ENCODE measurements around the gene CDK5. TPM values are rescaled to one million over a fixed set of nuclear protein-coding genes. Genes with fewer than 3 reads are reported as not detected.

The CDK5 gene
- total and polyA plus RNA-seq, 2 of the 13 experiments (the other 11 are each of a cell fraction or from before 2014, with no cell fraction given) = 16.4 to 21.3 TPM

- TF ChIP-seq ZNF343 (CRISPR knock-in tag; IDR thresholded peaks at IDR 0.05) = 0 out of 2 replicates have a peak, but pooled peaks have one; percentile 35
- TF ChIP-seq NR1H2 (CRISPR knock-in tag; IDR thresholded peaks at IDR 0.05; ENCODE audit: borderline replicate concordance, low read depth) = no peak
- TF ChIP-seq ZNF563 (CRISPR knock-in tag; IDR thresholded peaks at IDR 0.05) = peak; percentile 30; the same call in 1 of the 2 replicates
- TF ChIP-seq DNMT3B (CRISPR knock-in tag; conservative IDR thresholded peaks at IDR 0.05) = peak; percentile 52; the same call in 1 of the 2 replicates
- peak; percentile 90 for TF ChIP-seq ZFX (CRISPR knock-in tag; IDR thresholded peaks at IDR 0.05; ENCODE audit: low read depth)
- 0 out of 2 replicates have a peak, but pooled peaks have one; percentile 30 for TF ChIP-seq ZNF44 (CRISPR knock-in tag; IDR thresholded peaks at IDR 0.05)
- TF ChIP-seq MYNN (CRISPR knock-in tag; IDR thresholded peaks at IDR 0.05; ENCODE audit: low read depth) = 0 out of 2 replicates have a peak, but pooled peaks have one; percentile 52
- peak; percentile 99 for TF ChIP-seq HIC2 (CRISPR knock-in tag; IDR thresholded peaks at IDR 0.05; ENCODE audit: low read depth)
- peak; percentile 47; the same call in 1 of the 2 replicates for TF ChIP-seq ZFP36L2 (CRISPR knock-in tag; IDR thresholded peaks at IDR 0.05)
- TF ChIP-seq HMG20B (CRISPR knock-in tag; conservative IDR thresholded peaks at IDR 0.05) = no peak
- TF ChIP-seq, protein P1, sequence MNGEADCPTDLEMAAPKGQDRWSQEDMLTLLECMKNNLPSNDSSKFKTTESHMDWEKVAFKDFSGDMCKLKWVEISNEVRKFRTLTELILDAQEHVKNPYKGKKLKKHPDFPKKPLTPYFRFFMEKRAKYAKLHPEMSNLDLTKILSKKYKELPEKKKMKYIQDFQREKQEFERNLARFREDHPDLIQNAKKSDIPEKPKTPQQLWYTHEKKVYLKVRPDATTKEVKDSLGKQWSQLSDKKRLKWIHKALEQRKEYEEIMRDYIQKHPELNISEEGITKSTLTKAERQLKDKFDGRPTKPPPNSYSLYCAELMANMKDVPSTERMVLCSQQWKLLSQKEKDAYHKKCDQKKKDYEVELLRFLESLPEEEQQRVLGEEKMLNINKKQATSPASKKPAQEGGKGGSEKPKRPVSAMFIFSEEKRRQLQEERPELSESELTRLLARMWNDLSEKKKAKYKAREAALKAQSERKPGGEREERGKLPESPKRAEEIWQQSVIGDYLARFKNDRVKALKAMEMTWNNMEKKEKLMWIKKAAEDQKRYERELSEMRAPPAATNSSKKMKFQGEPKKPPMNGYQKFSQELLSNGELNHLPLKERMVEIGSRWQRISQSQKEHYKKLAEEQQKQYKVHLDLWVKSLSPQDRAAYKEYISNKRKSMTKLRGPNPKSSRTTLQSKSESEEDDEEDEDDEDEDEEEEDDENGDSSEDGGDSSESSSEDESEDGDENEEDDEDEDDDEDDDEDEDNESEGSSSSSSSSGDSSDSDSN (CRISPR knock-in tag; IDR thresholded peaks at IDR 0.05) = peak; percentile 92; the same call in 1 of the 2 replicates
- peak; percentile 32; the same call in 1 of the 2 replicates for TF ChIP-seq DR1 (CRISPR knock-in tag; IDR thresholded peaks at IDR 0.05)
- TF ChIP-seq ZNF687 (CRISPR knock-in tag; IDR thresholded peaks at IDR 0.05) = peak; percentile 86
- TF ChIP-seq MTERF4 (CRISPR knock-in tag; IDR thresholded peaks at IDR 0.05) = peak; percentile 79
- TF ChIP-seq ZNF777 (CRISPR knock-in tag; IDR thresholded peaks at IDR 0.05) = peak; percentile 52; the same call in 1 of the 2 replicates
- 0 out of 2 replicates have a peak, but pooled peaks have one; percentile 40 for TF ChIP-seq ZFYVE20 (CRISPR knock-in tag; IDR thresholded peaks at IDR 0.05; ENCODE audit: borderline replicate concordance, low read depth)
- peak; percentile 78 for TF ChIP-seq RBFOX2 (IDR thresholded peaks at IDR 0.05; ENCODE audit: low read depth, low read length)
- TF ChIP-seq JARID2 (CRISPR knock-in tag; IDR thresholded peaks at IDR 0.05; ENCODE audit: insufficient replicate concordance) = no peak
These were observed 29.7 kb upstream of the CDK5 start (continued) for GRCh38 chr7:151087245-151088018.

Measured in HepG2 (cell line).